ENCODE measurements around the gene HPCAL1. TPM values are rescaled to one million over a fixed set of nuclear protein-coding genes. Genes with fewer than 3 reads are reported as not detected.

The HPCAL1 gene
- total RNA-seq, 2 donors from 2014 or later, result 43.9 to 52.0 TPM

DNA sequence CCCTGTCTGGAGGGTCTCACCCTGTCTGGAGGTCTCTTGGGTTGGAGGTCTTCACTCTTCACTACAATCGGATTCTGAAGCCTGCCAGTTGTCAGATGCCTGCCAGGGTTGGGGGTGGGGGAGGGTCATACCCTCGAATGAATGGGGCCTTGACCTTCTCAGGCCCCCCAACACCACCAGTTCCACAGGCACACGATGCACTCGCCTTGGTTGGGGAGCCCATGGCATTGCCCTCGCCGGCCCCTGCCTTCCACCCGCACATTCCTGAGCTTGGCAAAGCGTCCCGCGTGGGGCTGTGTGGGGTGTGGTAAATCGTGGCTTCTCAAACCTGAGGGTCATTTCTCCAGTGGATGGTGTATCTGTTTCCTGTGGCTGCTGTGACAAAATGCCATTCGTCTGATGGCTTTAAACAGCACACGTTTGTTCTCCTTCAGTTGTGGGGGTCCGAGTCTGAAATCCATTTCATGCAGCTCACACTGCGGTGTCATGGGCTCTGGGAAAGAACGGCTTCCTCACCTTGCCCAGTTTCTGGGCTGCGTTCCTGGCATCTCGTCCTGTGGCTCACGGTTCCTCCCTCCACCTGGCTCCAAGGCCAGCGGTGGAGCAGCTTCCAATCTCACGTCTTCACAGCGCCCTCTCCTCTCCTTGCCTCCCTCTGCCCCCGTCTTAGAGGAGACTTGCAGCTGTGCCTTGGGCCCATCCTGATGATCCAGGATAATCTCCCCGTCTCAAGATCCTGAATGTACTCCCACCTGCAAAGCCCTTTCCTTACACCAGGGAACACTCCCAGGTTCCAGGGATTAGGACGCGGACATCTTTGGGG lies 38.0 kb upstream of the HPCAL1 start:
- Mint-ChIP-seq H3K27ac (no peak overlapping the region), H3K9me3 (no peaks in the 10 kb centered on the region), H3K36me3 (ENCODE audit: insufficient read depth in 2 of 2) (no peaks in the 10 kb centered on the region), H3K4me3 (no peak overlapping the region), H3K27me3 (ENCODE audit: low read depth) (no peaks in the 10 kb centered on the region), H3K4me1 (ENCODE audit: low read depth) (no peaks in the 10 kb centered on the region)
- no peak for DNase-seq
- no peak for ATAC-seq (replicated peaks in 1 of 2)

DNA sequence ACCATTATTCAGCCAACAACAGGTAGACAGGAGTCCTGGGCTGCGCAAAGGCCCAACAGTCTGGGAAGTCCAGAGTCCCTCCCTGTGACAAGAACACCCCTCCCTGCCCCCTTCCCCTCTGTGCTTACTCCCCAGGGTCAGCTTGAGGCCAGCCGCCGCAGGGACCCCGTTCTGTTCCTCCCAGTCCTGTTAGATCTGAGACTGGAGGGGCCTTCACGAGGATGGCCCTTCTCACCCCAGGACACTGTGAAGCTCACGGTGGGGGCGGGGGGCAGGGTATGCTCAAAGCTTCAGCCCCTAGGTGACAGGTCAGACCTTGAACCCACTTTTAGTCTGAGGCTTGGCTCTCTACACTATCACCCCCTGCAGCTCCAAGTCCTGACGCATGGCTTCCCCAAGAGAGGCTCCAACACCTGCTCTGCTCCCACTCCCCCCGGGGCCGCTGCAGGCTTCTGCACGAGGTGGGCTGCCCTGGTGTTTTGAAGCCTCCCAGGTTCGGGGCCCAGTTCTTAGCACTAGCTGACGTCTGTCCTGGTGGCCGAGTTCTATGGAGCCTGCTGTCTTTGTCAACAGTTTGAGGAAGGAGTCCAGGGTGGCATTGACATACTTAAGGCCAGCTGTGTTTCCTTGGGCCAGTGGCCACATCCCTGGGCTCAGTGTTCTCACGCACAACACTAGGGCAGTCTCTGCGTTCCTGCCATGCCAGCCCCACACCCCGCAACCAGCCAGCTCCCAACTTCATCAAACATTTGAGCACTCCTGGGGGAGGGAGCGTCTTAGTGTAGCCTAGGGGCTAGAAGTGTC lies 37.2 kb upstream of the HPCAL1 start:
- H3K9me3 Mint-ChIP-seq, result no peaks in the 10 kb centered on the region
- H3K27me3 Mint-ChIP-seq (ENCODE audit: low read depth), result no peaks in the 10 kb centered on the region
- DNase-seq (no peak), ATAC-seq (replicated peaks in 1 of 2) (no peak)
- H3K27ac Mint-ChIP-seq, result no peak overlapping the region
- H3K36me3 Mint-ChIP-seq (ENCODE audit: insufficient read depth in 2 of 2), result no peaks in the 10 kb centered on the region
- H3K4me3 Mint-ChIP-seq, result no peak overlapping the region
- peaks cover 4% of the 10 kb centered on the region for H3K4me1 Mint-ChIP-seq (ENCODE audit: low read depth)

DNA sequence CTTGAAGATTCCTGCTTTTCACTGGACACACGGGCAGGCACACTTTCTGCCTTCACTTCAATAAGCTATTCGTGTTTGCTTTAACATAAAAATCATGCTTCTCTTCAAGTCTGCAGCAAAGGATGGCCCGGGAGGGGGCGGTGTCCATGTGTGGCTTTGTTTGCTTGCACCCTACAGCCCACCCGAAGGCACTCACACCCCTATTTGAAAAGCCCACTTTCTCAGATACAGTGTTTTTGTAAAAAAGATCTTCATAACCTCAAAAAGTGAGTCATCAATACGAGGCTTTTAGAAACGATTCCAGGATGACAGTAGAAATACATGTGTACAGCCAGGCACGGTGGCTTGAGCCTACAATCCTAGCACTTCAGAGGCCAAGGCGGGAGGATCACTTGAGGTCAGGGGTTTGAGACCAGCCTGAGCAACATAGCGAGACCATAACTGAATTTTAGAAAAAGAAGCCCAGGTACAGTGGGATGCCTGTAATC lies 36.5 kb upstream of the HPCAL1 start:
- H3K36me3 Mint-ChIP-seq (ENCODE audit: insufficient read depth in 2 of 2), result no peaks in the 10 kb centered on the region
- no peak for DNase-seq
- no peak for ATAC-seq (replicated peaks in 1 of 2)
- H3K9me3 Mint-ChIP-seq, result no peaks in the 10 kb centered on the region
- peaks cover 9% of the 10 kb centered on the region for H3K4me1 Mint-ChIP-seq (ENCODE audit: low read depth)
- H3K4me3 Mint-ChIP-seq, result no peak overlapping the region
- no peak overlapping the region for H3K27ac Mint-ChIP-seq
- H3K27me3 Mint-ChIP-seq (ENCODE audit: low read depth), result no peaks in the 10 kb centered on the region

DNA sequence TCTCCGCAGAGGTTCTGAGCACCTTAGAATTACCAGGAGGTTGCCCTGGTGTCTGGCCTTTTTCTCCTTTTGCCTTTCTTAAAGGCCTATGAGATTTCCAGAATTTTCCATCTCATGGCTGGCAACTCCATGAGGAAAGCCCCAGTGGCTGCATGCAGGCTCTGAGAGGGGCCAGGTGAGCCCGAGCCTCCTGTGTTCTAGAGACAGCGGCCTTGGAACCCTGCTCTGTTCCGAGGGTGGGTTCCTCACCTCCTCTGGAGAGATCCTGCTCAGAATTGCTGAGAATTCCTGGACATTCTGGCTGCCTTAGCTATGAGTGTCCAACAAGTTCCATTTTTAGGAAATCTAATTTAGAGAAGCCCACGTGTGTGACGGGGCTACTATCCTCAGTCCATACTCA lies 35.7 kb upstream of the HPCAL1 start:
- H3K27ac Mint-ChIP-seq, result no peak overlapping the region
- H3K27me3 Mint-ChIP-seq (ENCODE audit: low read depth), result no peaks in the 10 kb centered on the region
- peaks cover 9% of the 10 kb centered on the region for H3K4me1 Mint-ChIP-seq (ENCODE audit: low read depth)
- DNase-seq, result no peak
- no peak for ATAC-seq (replicated peaks in 1 of 2)
- H3K9me3 Mint-ChIP-seq, result no peaks in the 10 kb centered on the region
- H3K4me3 Mint-ChIP-seq, result no peak overlapping the region
- no peaks in the 10 kb centered on the region for H3K36me3 Mint-ChIP-seq (ENCODE audit: insufficient read depth in 2 of 2)

DNA sequence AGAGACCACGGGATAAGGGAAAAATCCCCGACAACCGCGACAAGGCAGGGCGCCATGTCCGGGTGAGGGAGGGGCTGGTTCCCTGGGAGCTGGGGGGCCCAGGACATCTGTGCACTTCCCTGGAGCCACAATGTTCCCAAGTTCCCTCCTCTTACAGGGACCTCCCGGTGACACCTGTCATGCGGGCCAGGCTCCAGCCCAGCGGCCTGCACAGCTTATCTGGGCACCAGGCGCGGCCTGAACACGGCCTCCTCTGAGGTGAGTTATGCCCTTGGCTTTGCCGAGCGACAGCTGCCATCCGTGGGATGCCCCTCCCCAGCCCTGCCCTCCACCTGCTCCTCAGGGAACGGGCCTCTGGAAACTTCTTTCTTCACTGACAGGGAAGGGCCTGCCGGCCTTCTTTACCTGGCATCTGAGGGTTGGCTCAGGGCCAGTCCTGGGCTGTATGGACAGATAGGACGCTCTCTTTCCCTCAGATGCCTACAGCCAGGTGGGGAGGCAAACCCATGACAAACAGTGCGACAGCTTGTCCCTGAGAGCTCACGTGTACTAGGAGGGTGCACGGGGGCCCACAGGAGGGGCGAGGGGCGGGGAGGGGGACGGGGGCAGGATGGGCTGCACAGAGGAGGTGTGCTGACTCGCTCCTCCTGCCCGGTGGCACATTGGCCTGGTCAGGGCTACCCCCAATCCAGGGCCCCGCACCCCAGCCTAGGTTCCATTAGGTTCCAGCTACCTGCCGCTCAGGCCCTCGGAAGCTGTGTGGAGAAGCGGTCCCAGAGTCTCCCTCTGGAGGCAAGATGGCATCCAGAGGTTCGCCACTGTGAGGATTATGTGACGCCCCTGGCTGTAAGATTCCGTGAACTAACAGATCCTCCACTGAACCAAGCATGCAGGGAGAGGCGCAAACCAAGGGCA lies 34.9 kb upstream of the HPCAL1 start:
- DNase-seq (no peak), ATAC-seq (replicated peaks in 1 of 2) (no peak)
- Mint-ChIP-seq H3K27ac (no peak overlapping the region), H3K4me1 (ENCODE audit: low read depth) (peaks cover 9% of the 10 kb centered on the region), H3K4me3 (no peak overlapping the region), H3K36me3 (ENCODE audit: insufficient read depth in 2 of 2) (no peaks in the 10 kb centered on the region), H3K9me3 (no peaks in the 10 kb centered on the region), H3K27me3 (ENCODE audit: low read depth) (no peaks in the 10 kb centered on the region)

DNA sequence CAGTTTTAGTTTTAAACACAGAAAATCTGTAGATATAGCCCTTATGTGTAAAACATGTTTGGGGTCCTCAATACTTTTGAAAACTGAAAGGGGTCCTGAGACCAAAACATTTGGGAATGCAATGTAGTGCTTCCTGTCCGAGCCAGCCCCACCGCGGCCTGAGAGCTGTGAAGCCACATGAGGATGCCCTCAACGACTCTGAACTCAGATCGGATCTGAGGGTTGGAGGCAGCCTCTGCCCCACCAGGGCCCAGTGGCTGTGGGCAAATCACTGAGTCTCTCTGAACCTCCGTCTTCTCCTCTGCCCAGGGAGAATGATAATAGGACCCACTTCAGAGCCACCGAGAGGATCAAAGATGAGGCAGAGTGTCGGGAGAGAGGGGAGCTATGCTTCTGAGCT lies 33.4 kb upstream of the HPCAL1 start:
- Mint-ChIP-seq H3K4me3 (no peak overlapping the region), H3K27ac (no peak overlapping the region), H3K27me3 (ENCODE audit: low read depth) (no peaks in the 10 kb centered on the region), H3K9me3 (no peaks in the 10 kb centered on the region), H3K36me3 (ENCODE audit: insufficient read depth in 2 of 2) (no peaks in the 10 kb centered on the region), H3K4me1 (ENCODE audit: low read depth) (peaks cover 9% of the 10 kb centered on the region)
- ATAC-seq (replicated peaks in 1 of 2) (no peak), DNase-seq (no peak)

DNA sequence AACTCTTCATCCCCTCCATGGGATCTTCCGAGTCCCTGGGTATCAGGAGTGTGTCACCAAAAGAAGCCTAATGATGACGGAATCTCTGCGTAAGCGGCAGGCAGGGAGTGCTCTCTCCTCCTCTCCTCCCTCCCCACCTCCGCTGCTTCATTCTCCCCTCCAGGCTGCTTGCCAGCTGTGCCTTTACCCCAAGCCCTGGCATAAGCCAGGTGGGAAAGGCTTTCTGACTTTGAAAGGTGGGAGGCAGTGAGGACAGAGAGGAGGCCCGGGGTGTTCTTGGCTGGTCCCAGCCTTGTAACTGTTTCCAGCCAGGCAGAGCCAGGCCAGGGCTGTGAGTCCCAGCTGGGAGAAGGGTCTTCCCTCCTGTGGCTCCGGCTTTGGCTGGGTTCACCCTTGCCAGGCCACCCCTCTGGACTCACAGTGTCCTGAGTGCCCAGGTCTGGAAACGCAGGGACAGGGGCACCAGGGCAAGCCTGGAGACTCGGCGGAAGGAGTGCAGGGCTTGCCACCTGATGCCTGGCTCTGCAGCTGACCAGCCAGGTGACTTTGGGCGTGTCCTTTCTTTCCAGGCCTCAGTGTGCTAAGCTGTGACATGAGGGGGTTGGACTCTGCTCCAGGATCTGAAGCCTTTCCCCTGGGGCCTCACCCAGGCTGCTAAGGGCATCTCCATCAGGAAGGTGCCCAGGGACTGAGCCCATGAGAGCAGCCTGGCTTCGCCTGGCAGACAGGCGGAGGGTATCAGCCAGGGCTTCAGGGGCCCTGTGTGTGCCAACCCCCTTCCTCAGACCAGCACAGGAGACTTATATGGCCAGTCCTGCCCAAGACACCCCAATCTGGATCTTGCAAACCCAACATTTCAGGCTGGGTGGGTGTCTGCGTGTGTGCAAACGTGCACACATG lies 32.7 kb upstream of the HPCAL1 start:
- ATAC-seq (replicated peaks in 1 of 2) (no peak), DNase-seq (no peak)
- Mint-ChIP-seq H3K27me3 (ENCODE audit: low read depth) (no peaks in the 10 kb centered on the region), H3K4me1 (ENCODE audit: low read depth) (peaks cover 9% of the 10 kb centered on the region), H3K36me3 (ENCODE audit: insufficient read depth in 2 of 2) (no peaks in the 10 kb centered on the region), H3K4me3 (no peak overlapping the region), H3K9me3 (no peaks in the 10 kb centered on the region), H3K27ac (no peak overlapping the region)

DNA sequence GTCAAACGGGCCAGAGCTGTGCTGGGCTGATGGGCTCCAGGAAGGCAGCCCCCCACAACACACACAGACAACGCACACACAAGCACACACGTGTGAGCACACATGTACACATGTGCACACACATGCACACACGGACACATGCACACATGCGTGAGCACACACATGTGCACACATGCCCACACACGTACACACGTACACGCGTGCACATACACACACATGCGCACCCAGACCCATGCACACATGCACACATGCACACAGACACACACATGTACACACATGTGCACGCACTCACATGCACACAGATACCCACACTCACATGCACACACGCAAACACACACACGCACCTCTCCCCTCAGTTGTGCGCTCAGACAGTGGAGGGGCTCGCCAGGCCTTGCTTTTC lies 31.2 kb upstream of the HPCAL1 start:
- no peak for DNase-seq
- H3K27ac Mint-ChIP-seq, result no peak overlapping the region

DNA sequence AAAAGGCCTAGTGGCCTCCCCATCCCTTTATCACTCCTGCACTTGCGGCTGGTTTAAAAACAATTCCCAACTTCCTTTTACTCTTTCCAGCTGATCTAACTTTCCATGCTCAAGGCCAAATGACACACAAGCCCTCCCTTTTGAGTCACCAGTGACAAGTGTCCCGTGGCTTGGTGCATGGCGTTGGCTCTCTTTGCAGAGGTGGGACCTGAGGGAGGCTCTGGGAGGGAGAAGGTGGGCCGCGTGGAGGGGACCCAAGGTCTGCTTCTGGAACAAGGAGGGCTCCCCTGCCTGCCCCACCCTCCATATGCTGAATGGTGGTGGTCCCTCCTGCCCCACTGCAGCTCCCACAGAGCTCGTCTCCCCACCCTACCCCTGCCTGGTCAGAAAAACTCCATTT lies 30.8 kb upstream of the HPCAL1 start:
- Mint-ChIP-seq H3K36me3 (ENCODE audit: insufficient read depth in 2 of 2) (no peaks in the 10 kb centered on the region), H3K27ac (no peak overlapping the region), H3K4me1 (ENCODE audit: low read depth) (peaks cover 9% of the 10 kb centered on the region), H3K27me3 (ENCODE audit: low read depth) (no peaks in the 10 kb centered on the region), H3K9me3 (no peaks in the 10 kb centered on the region), H3K4me3 (no peak overlapping the region)
- ATAC-seq (replicated peaks in 1 of 2) (no peak), DNase-seq (no peak)

More for the DNA sequence above, 31.2 kb upstream of the HPCAL1 start:
- H3K9me3 Mint-ChIP-seq, result no peaks in the 10 kb centered on the region
- ATAC-seq (replicated peaks in 1 of 2), result no peak
- H3K27me3 Mint-ChIP-seq (ENCODE audit: low read depth), result no peaks in the 10 kb centered on the region
- H3K4me3 Mint-ChIP-seq, result no peak overlapping the region
- peaks cover 9% of the 10 kb centered on the region for H3K4me1 Mint-ChIP-seq (ENCODE audit: low read depth)
- no peaks in the 10 kb centered on the region for H3K36me3 Mint-ChIP-seq (ENCODE audit: insufficient read depth in 2 of 2)

DNA sequence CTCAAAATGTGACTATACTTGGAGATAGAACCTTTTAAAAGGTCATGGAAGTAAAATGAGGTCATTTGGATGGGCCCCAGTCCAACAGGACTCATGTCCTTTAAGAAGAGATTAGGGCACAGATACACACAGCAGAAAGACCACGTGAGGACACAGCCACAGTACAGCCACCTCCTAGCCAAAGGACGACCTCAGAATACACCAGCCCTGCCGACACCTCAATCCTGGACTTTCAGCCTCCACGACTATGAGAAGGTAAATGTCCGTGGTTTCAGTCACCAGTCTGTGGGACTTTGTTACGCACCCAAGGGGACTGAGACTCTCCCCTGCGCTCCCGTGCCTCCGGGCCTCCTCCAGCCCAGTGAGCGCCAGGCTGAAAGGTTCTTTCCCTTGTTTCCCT lies 30.2 kb upstream of the HPCAL1 start:
- Mint-ChIP-seq H3K4me3 (no peak overlapping the region), H3K36me3 (ENCODE audit: insufficient read depth in 2 of 2) (no peaks in the 10 kb centered on the region), H3K27me3 (ENCODE audit: low read depth) (no peaks in the 10 kb centered on the region), H3K4me1 (ENCODE audit: low read depth) (peaks cover 9% of the 10 kb centered on the region), H3K9me3 (no peaks in the 10 kb centered on the region), H3K27ac (no peak overlapping the region)
- ATAC-seq (replicated peaks in 1 of 2) (no peak), DNase-seq (no peak)

DNA sequence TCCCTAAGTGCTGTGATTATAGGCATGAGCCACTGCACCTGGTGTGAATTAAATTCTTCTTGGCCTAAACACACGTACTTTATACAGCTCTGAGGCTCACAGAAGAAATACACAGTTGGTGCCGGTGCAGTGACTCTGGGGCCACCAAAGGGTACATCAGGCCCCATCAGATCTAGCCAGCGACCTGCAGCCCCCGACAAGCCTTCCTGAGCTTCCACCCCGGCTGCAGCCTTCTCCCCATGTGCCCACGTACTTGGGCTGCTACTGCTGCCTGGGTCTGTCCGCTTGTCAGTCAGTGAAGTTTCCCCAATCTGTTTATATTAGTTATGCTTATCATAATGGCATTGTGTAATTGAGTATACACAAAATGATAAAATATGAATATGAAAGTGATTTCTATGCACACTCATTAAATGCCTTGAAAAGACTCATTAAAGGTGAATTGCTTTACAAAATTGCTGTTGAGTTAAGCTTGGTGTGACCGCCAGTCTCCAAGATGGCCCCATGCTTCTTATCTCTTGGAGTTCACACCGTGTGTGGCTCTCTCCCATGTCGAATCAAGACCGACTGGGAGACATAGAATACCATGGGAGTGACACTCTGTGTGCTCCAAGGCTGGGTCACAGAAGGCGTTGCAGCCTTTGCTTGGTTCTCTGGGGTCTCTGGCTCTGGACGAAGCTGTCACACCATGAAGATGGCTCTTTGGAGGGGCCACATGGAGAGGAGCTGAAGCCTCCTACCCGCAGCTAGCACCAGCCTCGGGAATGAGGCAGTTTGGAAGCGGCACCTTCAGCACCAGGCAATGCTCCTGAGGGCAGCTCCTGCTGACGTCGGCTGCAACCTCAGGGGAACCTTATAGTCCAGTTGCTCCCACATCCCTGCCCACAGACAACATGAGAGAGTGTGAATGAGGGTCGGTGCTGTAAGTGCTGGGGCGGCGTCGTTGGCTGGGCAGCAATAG lies 29.2 kb upstream of the HPCAL1 start:
- Mint-ChIP-seq H3K27me3 (ENCODE audit: low read depth) (no peaks in the 10 kb centered on the region), H3K27ac (no peak overlapping the region), H3K9me3 (no peaks in the 10 kb centered on the region), H3K36me3 (ENCODE audit: insufficient read depth in 2 of 2) (no peaks in the 10 kb centered on the region), H3K4me3 (no peak overlapping the region), H3K4me1 (ENCODE audit: low read depth) (peaks cover 14% of the 10 kb centered on the region)
- no peak for DNase-seq
- ATAC-seq (replicated peaks in 1 of 2), result no peak

Data from activated T-cell treated with anti-CD3 and anti-CD28 coated beads, Interleukin-2, amount 50 U/mL, for 72 hours (primary cell).